ENCODE results near the gene TMEM272. TPM values are rescaled to one million over a fixed set of nuclear protein-coding genes. Genes with fewer than 3 reads are reported as not detected.
A peak's percentile ranks its signal among the peaks of the same experiment; 100 is the strongest.

Gene TMEM272
- total and polyA plus RNA-seq, 2 experiments from 2014 or later = 0.11 to 0.76 TPM

DNA sequence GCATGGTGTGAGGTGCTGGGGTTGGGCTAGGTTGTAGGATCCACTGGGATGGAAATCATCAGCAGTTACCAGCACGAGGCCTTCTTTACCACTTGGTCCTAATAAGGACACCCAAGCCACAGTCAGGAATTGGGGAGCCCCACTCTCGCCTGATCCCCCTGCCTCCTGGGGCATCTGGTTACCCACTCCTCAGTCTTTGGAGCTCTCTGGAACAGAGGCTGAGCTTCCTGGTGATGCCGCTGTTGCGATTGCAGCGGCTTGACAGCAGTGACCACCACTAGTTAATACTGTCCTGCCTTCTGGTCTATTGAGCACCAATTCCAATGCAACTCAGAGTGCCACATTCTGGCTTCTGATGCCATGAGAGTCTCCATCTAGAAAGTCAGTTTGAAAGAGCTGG is 13.5 kb downstream of the TMEM272 start (continued):
- TF ChIP-seq POLR2AphosphoS5 (IDR thresholded peaks at IDR 0.05; ENCODE audit: low read depth) (no peak), NANOG (IDR thresholded peaks at IDR 0.05; ENCODE audit: borderline replicate concordance) (no peak), CREB1 (CRISPR knock-in tag; IDR thresholded peaks at IDR 0.05; ENCODE audit: low read depth) (no peak), ZNF331 (CRISPR knock-in tag; IDR thresholded peaks at IDR 0.05; ENCODE audit: low read depth) (no peak), JUNB (IDR thresholded peaks at IDR 0.05; ENCODE audit: unreplicated experiment) (no peak), EZH2 (IDR thresholded peaks at IDR 0.05; ENCODE audit: low read depth, unreplicated experiment) (no peak)
- TF ChIP-seq, protein P1, sequence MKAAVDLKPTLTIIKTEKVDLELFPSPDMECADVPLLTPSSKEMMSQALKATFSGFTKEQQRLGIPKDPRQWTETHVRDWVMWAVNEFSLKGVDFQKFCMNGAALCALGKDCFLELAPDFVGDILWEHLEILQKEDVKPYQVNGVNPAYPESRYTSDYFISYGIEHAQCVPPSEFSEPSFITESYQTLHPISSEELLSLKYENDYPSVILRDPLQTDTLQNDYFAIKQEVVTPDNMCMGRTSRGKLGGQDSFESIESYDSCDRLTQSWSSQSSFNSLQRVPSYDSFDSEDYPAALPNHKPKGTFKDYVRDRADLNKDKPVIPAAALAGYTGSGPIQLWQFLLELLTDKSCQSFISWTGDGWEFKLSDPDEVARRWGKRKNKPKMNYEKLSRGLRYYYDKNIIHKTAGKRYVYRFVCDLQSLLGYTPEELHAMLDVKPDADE (IDR thresholded peaks at IDR 0.05) = no peak

DNA sequence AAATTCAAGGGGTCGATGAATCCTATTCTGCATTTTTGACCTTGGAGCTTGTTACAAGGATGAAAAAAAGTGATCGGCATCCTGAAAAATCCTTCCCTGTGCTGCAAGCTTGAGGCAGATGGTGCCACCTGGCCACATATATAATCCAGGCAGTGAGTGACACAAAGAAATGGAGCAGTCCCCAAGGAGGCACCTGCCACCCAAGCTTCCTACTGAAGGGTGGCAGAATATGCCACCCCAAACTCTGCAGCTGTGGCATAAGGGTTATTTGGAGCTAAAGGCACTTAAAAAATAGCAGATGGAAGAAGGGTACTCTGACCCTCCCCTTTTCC is 15.4 kb downstream of the TMEM272 start:
- Histone ChIP-seq H3K27me3 (ENCODE audit: insufficient read depth) (no peaks in the 10 kb centered on the region), H2AFZ (no peak overlapping the region), H3K79me2 (replicated peaks; ENCODE audit: insufficient read depth) (no peaks in the 10 kb centered on the region), H3K36me3 (ENCODE audit: insufficient read depth) (no peaks in the 10 kb centered on the region), H3K9me2 (ENCODE audit: insufficient read depth) (no peaks in the 10 kb centered on the region), H3K4me3 (no peak overlapping the region), H4K20me1 (replicated peaks; ENCODE audit: insufficient read depth) (no peaks in the 10 kb centered on the region), H3K4me1 (ENCODE audit: insufficient read depth) (0 out of 2 replicates have a peak, but pooled peaks cover 3% of the 10 kb centered on the region), H3K27ac (ENCODE audit: low read depth) (no peak overlapping the region), H3F3A (replicated peaks; ENCODE audit: low read depth) (no peaks in the 10 kb centered on the region), H3K4me2 (0 out of 2 replicates have a peak overlapping the region, but pooled peaks have one; percentile 20)
- no peaks in the 10 kb centered on the region for H3K27me3 Mint-ChIP-seq (ENCODE audit: insufficient read depth, low read depth, poor library complexity)
- H3K9me3 Mint-ChIP-seq = no peaks in the 10 kb centered on the region
- ATAC-seq (no peak), DNase-seq (ENCODE audit: low spot score) (no peak)
- H3K36me3 Mint-ChIP-seq (ENCODE audit: low read depth) = no peaks in the 10 kb centered on the region
- H3K4me3 Mint-ChIP-seq = no peak overlapping the region
- H3K27ac Mint-ChIP-seq = no peak overlapping the region
- peaks cover 16% of the 10 kb centered on the region; the same call in 2 of the 3 replicates for H3K4me1 Mint-ChIP-seq
- TF ChIP-seq, protein P2, sequence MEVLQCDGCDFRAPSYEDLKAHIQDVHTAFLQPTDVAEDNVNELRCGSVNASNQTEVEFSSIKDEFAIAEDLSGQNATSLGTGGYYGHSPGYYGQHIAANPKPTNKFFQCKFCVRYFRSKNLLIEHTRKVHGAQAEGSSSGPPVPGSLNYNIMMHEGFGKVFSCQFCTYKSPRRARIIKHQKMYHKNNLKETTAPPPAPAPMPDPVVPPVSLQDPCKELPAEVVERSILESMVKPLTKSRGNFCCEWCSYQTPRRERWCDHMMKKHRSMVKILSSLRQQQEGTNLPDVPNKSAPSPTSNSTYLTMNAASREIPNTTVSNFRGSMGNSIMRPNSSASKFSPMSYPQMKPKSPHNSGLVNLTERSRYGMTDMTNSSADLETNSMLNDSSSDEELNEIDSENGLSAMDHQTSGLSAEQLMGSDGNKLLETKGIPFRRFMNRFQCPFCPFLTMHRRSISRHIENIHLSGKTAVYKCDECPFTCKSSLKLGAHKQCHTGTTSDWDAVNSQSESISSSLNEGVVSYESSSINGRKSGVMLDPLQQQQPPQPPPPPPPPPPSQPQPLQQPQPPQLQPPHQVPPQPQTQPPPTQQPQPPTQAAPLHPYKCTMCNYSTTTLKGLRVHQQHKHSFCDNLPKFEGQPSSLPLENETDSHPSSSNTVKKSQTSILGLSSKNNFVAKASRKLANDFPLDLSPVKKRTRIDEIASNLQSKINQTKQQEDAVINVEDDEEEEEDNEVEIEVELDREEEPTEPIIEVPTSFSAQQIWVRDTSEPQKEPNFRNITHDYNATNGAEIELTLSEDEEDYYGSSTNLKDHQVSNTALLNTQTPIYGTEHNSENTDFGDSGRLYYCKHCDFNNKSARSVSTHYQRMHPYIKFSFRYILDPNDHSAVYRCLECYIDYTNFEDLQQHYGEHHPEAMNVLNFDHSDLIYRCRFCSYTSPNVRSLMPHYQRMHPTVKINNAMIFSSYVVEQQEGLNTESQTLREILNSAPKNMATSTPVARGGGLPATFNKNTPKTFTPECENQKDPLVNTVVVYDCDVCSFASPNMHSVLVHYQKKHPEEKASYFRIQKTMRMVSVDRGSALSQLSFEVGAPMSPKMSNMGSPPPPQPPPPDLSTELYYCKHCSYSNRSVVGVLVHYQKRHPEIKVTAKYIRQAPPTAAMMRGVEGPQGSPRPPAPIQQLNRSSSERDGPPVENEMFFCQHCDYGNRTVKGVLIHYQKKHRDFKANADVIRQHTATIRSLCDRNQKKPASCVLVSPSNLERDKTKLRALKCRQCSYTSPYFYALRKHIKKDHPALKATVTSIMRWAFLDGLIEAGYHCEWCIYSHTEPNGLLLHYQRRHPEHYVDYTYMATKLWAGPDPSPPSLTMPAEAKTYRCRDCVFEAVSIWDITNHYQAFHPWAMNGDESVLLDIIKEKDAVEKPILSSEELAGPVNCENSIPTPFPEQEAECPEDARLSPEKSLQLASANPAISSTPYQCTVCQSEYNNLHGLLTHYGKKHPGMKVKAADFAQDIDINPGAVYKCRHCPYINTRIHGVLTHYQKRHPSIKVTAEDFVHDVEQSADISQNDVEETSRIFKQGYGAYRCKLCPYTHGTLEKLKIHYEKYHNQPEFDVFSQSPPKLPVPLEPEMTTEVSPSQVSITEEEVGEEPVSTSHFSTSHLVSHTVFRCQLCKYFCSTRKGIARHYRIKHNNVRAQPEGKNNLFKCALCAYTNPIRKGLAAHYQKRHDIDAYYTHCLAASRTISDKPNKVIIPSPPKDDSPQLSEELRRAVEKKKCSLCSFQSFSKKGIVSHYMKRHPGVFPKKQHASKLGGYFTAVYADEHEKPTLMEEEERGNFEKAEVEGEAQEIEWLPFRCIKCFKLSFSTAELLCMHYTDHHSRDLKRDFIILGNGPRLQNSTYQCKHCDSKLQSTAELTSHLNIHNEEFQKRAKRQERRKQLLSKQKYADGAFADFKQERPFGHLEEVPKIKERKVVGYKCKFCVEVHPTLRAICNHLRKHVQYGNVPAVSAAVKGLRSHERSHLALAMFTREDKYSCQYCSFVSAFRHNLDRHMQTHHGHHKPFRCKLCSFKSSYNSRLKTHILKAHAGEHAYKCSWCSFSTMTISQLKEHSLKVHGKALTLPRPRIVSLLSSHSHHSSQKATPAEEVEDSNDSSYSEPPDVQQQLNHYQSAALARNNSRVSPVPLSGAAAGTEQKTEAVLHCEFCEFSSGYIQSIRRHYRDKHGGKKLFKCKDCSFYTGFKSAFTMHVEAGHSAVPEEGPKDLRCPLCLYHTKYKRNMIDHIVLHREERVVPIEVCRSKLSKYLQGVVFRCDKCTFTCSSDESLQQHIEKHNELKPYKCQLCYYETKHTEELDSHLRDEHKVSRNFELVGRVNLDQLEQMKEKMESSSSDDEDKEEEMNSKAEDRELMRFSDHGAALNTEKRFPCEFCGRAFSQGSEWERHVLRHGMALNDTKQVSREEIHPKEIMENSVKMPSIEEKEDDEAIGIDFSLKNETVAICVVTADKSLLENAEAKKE (CRISPR knock-in tag; IDR thresholded peaks at IDR 0.05) = no peak
- TF ChIP-seq NANOG (IDR thresholded peaks at IDR 0.05; ENCODE audit: borderline replicate concordance) (no peak), EZH2phosphoT487 (IDR thresholded peaks at IDR 0.05; ENCODE audit: unreplicated experiment) (no peak), ZNF331 (CRISPR knock-in tag; IDR thresholded peaks at IDR 0.05; ENCODE audit: low read depth) (no peak), CREB1 (CRISPR knock-in tag; IDR thresholded peaks at IDR 0.05; ENCODE audit: low read depth) (no peak), POLR2AphosphoS5 (IDR thresholded peaks at IDR 0.05; ENCODE audit: low read depth) (no peak)
- TF ChIP-seq, protein P1 (IDR thresholded peaks at IDR 0.05) = no peak
- TF ChIP-seq, protein P3, sequence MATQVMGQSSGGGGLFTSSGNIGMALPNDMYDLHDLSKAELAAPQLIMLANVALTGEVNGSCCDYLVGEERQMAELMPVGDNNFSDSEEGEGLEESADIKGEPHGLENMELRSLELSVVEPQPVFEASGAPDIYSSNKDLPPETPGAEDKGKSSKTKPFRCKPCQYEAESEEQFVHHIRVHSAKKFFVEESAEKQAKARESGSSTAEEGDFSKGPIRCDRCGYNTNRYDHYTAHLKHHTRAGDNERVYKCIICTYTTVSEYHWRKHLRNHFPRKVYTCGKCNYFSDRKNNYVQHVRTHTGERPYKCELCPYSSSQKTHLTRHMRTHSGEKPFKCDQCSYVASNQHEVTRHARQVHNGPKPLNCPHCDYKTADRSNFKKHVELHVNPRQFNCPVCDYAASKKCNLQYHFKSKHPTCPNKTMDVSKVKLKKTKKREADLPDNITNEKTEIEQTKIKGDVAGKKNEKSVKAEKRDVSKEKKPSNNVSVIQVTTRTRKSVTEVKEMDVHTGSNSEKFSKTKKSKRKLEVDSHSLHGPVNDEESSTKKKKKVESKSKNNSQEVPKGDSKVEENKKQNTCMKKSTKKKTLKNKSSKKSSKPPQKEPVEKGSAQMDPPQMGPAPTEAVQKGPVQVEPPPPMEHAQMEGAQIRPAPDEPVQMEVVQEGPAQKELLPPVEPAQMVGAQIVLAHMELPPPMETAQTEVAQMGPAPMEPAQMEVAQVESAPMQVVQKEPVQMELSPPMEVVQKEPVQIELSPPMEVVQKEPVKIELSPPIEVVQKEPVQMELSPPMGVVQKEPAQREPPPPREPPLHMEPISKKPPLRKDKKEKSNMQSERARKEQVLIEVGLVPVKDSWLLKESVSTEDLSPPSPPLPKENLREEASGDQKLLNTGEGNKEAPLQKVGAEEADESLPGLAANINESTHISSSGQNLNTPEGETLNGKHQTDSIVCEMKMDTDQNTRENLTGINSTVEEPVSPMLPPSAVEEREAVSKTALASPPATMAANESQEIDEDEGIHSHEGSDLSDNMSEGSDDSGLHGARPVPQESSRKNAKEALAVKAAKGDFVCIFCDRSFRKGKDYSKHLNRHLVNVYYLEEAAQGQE (IDR thresholded peaks at IDR 0.05; ENCODE audit: unreplicated experiment) = no peak
- TF ChIP-seq, protein P4, sequence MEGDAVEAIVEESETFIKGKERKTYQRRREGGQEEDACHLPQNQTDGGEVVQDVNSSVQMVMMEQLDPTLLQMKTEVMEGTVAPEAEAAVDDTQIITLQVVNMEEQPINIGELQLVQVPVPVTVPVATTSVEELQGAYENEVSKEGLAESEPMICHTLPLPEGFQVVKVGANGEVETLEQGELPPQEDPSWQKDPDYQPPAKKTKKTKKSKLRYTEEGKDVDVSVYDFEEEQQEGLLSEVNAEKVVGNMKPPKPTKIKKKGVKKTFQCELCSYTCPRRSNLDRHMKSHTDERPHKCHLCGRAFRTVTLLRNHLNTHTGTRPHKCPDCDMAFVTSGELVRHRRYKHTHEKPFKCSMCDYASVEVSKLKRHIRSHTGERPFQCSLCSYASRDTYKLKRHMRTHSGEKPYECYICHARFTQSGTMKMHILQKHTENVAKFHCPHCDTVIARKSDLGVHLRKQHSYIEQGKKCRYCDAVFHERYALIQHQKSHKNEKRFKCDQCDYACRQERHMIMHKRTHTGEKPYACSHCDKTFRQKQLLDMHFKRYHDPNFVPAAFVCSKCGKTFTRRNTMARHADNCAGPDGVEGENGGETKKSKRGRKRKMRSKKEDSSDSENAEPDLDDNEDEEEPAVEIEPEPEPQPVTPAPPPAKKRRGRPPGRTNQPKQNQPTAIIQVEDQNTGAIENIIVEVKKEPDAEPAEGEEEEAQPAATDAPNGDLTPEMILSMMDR (conservative IDR thresholded peaks at IDR 0.05; ENCODE audit: low read depth in 2 of 2) = no peak

All from GM23338 (cell line).